MM.1S (cell line): ENCODE measurements around the gene CORO7.

Experiments used
- DNase-seq: peaks from one replicate; pipeline ENCODE4 v3.0.0-alpha.2; 2015
- H2AFZ ChIP-seq: fragments of 300-600 bp; sonication (generic); 2 replicates; pipeline ENCODE4 v1.6.0; 2016; ENCODE audit warnings: antibody characterized with exemption, low read length
- H3F3A ChIP-seq: fragments of 300-600 bp; sonication (generic); 2 replicates; pipeline ENCODE4 v1.6.1; 2016; ENCODE audit warnings: mild to moderate bottlenecking, antibody characterized with exemption, low read length, moderate library complexity, mixed read lengths; ENCODE audit not compliant: insufficient read depth
- H3K27ac ChIP-seq: fragments of 300-600 bp; sonication (generic); 2 replicates; pipeline ENCODE4 v1.5.1; 2016; ENCODE audit warnings: mild to moderate bottlenecking, low read length
- H3K27me3 ChIP-seq: fragments of 300-600 bp; sonication (generic); replicated peaks from 2 replicates; pipeline ENCODE4 v1.6.0; 2016; ENCODE audit warnings: low read length; ENCODE audit not compliant: insufficient read depth
- H3K36me3 ChIP-seq: fragments of 300-600 bp; sonication (generic); replicated peaks from 2 replicates; pipeline ENCODE4 v1.6.1; 2016; ENCODE audit warnings: mild to moderate bottlenecking, low read length, mixed read lengths; ENCODE audit not compliant: insufficient read depth
- H3K4me1 ChIP-seq: fragments of 300-600 bp; sonication (generic); 2 replicates; pipeline ENCODE4 v1.6.1; 2016; ENCODE audit warnings: low read length, mixed read lengths
- H3K4me2 ChIP-seq: fragments of 300-600 bp; sonication (generic); 2 replicates; pipeline ENCODE4 v1.6.0; 2016; ENCODE audit warnings: low read depth, low read length
- H3K4me3 ChIP-seq: fragments of 300-600 bp; sonication (generic); 2 replicates; pipeline ENCODE4 v1.5.1; 2016; ENCODE audit warnings: low read length, mixed read lengths
- H3K79me2 ChIP-seq: fragments of 300-600 bp; sonication (generic); 2 replicates; pipeline ENCODE4 v1.6.1; 2016; ENCODE audit warnings: mixed run types, low read length, mixed read lengths
- H3K9ac ChIP-seq: fragments of 300-600 bp; sonication (generic); 2 replicates; pipeline ENCODE4 v1.6.1; 2016; ENCODE audit warnings: low read length, mixed read lengths
- H3K9me2 ChIP-seq: fragments of 300-600 bp; sonication (generic); replicated peaks from 2 replicates; pipeline ENCODE4 v1.6.1; 2016; ENCODE audit warnings: mild to moderate bottlenecking, low read length, mixed read lengths; ENCODE audit not compliant: insufficient read depth
- H3K9me3 ChIP-seq: fragments of 300-600 bp; sonication (generic); replicated peaks from 2 replicates; pipeline ENCODE4 v1.6.1; 2016; ENCODE audit warnings: mild to moderate bottlenecking, low read length, mixed read lengths; ENCODE audit not compliant: insufficient read depth
- H4K20me1 ChIP-seq: fragments of 300-600 bp; sonication (generic); 2 replicates; pipeline ENCODE4 v1.6.1; 2016; ENCODE audit warnings: mild to moderate bottlenecking, low read length, moderate library complexity, mixed read lengths; ENCODE audit not compliant: insufficient read depth
- CTCF ChIP-seq: fragments of 300-600 bp; sonication (generic); IDR thresholded peaks from 2 replicates; pipeline ENCODE4 v1.5.1; 2016; ENCODE audit warnings: antibody characterized with exemption, low read length, mixed read lengths
- EZH2 ChIP-seq: fragments of 300-600 bp; sonication (generic); optimal IDR thresholded peaks from 2 replicates; pipeline ENCODE3; 2017; ENCODE audit warnings: low read depth, mild to moderate bottlenecking, antibody characterized with exemption, low read length, mixed read lengths
- EZH2phosphoT487 ChIP-seq: fragments of 300-600 bp; sonication (generic); IDR thresholded peaks from 2 replicates; pipeline ENCODE4 v1.6.1; 2018; ENCODE audit warnings: antibody characterized with exemption, low read length

The CORO7 gene

DNA sequence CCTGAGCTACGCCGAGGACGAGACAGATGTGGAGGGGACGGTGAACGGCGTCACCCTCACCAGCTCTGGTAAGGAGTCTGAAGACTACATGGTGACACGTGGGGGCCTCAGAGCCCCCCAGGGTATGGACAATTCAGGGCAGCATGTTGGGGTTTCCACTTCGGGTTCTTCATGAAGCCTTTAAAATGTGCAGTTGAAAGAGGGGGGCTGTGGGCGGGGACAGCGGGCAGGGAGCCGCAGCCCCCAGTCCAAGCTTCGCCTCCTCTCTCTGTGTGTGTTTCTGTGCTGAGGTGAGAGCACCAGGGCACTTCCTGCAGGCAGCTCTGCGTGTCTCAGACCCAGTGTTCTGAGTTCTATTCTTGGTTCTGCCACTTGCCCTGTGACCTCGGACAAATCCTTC is 34.0 kb upstream of the CORO7 start:
- Histone ChIP-seq H4K20me1 (no peaks in the 10 kb centered on the region), H3K36me3 (peaks cover 19% of the 10 kb centered on the region), H3K9ac (no peak overlapping the region), H3K27me3 (no peaks in the 10 kb centered on the region), H2AFZ (no peak overlapping the region), H3F3A (no peaks in the 10 kb centered on the region), H3K9me3 (no peaks in the 10 kb centered on the region), H3K9me2 (no peaks in the 10 kb centered on the region), H3K27ac (no peak overlapping the region), H3K79me2 (peaks cover 4% of the 10 kb centered on the region; the same call in 1 of the 2 replicates), H3K4me3 (no peak overlapping the region), H3K4me2 (no peak overlapping the region), H3K4me1 (no peaks in the 10 kb centered on the region)
- DNase-seq = no peak
- TF ChIP-seq CTCF (no peak), EZH2 (no peak), EZH2phosphoT487 (no peak)

DNA sequence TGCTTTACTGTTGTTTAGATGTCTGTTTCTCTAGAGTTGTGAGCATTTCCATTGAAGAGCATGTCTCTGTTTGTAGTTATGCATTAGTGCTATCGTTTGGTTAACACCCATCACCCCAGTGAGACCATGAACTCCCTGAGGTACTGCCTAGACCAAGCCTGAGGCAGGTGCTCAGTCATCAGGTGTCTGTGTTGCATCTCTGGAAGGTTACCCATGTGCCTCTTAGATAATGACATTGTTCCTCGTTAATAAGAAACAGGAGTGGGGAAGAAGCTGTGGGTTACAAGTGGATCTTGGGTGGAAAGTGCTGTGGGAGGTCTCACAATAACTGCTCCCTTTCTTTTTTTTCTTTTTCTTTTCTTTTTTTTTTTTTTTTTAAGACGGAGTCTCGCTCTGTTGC is 27.6 kb upstream of the CORO7 start:
- H3K79me2 ChIP-seq = peaks cover 9% of the 10 kb centered on the region; the same call in 1 of the 2 replicates
- H3K27ac ChIP-seq = no peak overlapping the region
- H3F3A ChIP-seq = no peaks in the 10 kb centered on the region
- H3K9me3 ChIP-seq = no peaks in the 10 kb centered on the region
- H2AFZ ChIP-seq = no peak overlapping the region
- no peak for DNase-seq
- no peaks in the 10 kb centered on the region for H3K27me3 ChIP-seq
- TF ChIP-seq CTCF = no peak
- TF ChIP-seq EZH2 = no peak
- no peak for TF ChIP-seq EZH2phosphoT487
- peaks cover 14% of the 10 kb centered on the region for H3K36me3 ChIP-seq
- no peaks in the 10 kb centered on the region for H3K9me2 ChIP-seq
- no peaks in the 10 kb centered on the region for H3K4me1 ChIP-seq
- no peak overlapping the region for H3K4me2 ChIP-seq
- no peaks in the 10 kb centered on the region for H4K20me1 ChIP-seq
- H3K4me3 ChIP-seq = no peak overlapping the region
- no peak overlapping the region for H3K9ac ChIP-seq

GRCh38 chr16:4443271-4443670 is 26.9 kb upstream of the CORO7 start:
- Histone ChIP-seq H3K9ac (no peak overlapping the region), H3K4me2 (no peak overlapping the region), H3K9me3 (no peaks in the 10 kb centered on the region), H4K20me1 (no peaks in the 10 kb centered on the region), H2AFZ (no peak overlapping the region), H3K9me2 (no peaks in the 10 kb centered on the region), H3K27ac (no peak overlapping the region), H3F3A (no peaks in the 10 kb centered on the region), H3K79me2 (peaks cover 13% of the 10 kb centered on the region), H3K4me3 (no peak overlapping the region), H3K27me3 (no peaks in the 10 kb centered on the region), H3K4me1 (no peaks in the 10 kb centered on the region), H3K36me3 (peaks cover 17% of the 10 kb centered on the region)
- TF ChIP-seq CTCF (no peak), EZH2 (no peak), EZH2phosphoT487 (no peak)
- DNase-seq = no peak
